A673 (cell line): ENCODE measurements around the gene ADORA2A. TPM values are rescaled to one million over a fixed set of nuclear protein-coding genes. Genes with fewer than 3 reads are reported as not detected.

Experiments used
- BruUV-seq: library from RNA; stranded (reverse); fragments of 400-500 nt; replicated peaks from 2 replicates; lab custom pipeline; 2021; lab: Mats Ljungman, UMichigan
- CTCF ChIA-PET: fragments of 300-600 bp; sonication (Branson Sonifier 250); formaldehyde crosslinking; loops from one replicate; lab custom pipeline; 2022; ENCODE audit warnings: antibody characterized with exemption; lab: Charles Lee
- POLR2A ChIA-PET: fragments of 300-600 bp; sonication (Branson Sonifier 250); formaldehyde crosslinking; loops from one replicate; lab custom pipeline; 2022; ENCODE audit warnings: antibody characterized with exemption; ENCODE audit not compliant: low non-redundant PET; lab: Charles Lee
- DNase-seq: peaks from one replicate; pipeline ENCODE4 v3.0.0-alpha.2; 2015; ENCODE audit warnings: low spot score
- H3K27ac ChIP-seq: fragments of 200-600 bp; sonication (generic); 2 replicates; pipeline ENCODE4 v1.5.1; 2016; ENCODE audit warnings: mixed run types, low read depth, mild to moderate bottlenecking, mixed read lengths, antibody characterized with exemption, low read length; ENCODE audit not compliant: poor library complexity, severe bottlenecking
- H3K27me3 ChIP-seq: fragments of 200-600 bp; sonication (generic); replicated peaks from 2 replicates; pipeline ENCODE4 v1.6.1; 2017; ENCODE audit warnings: mixed run types, low read depth, mild to moderate bottlenecking, mixed read lengths, antibody characterized with exemption, low read length; ENCODE audit not compliant: insufficient read depth, poor library complexity
- H3K36me3 ChIP-seq: fragments of 200-600 bp; sonication (generic); 2 replicates; pipeline ENCODE4 v1.6.1; 2016; ENCODE audit warnings: mixed run types, mild to moderate bottlenecking, mixed read lengths, antibody characterized with exemption, low read length; ENCODE audit not compliant: insufficient read depth, poor library complexity, severe bottlenecking
- H3K4me1 ChIP-seq: fragments of 200-600 bp; sonication (generic); 2 replicates; pipeline ENCODE4 v1.6.1; 2017; ENCODE audit warnings: mixed run types, mild to moderate bottlenecking, mixed read lengths, antibody characterized with exemption, low read length; ENCODE audit not compliant: insufficient read depth, poor library complexity, severe bottlenecking
- H3K4me3 ChIP-seq: fragments of 200-600 bp; sonication (generic); 2 replicates; pipeline ENCODE4 v1.5.1; 2016; ENCODE audit warnings: low read depth, mixed run types, mild to moderate bottlenecking, mixed read lengths, low read length; ENCODE audit not compliant: poor library complexity, severe bottlenecking
- H3K9me3 ChIP-seq: fragments of 200-600 bp; sonication (generic); 2 replicates; pipeline ENCODE4 v1.6.1; 2016; ENCODE audit warnings: mixed run types, low read depth, mild to moderate bottlenecking, mixed read lengths, antibody characterized with exemption, low read length; ENCODE audit not compliant: poor library complexity, severe bottlenecking
- EZH2 ChIP-seq: fragments of 200-600 bp; sonication (generic); IDR thresholded peaks from 2 replicates; pipeline ENCODE4 v1.6.1; 2017; ENCODE audit warnings: borderline replicate concordance, low read depth, mild to moderate bottlenecking, mixed read lengths, antibody characterized with exemption, low read length; ENCODE audit not compliant: poor library complexity, severe bottlenecking
- intact Hi-C: fragments of 100-400 bp; cut with micrococcal nuclease; formaldehyde crosslinking; loops from one replicate; pipeline ENCODE4 v1.10.0; 2022; ENCODE audit not compliant: unreplicated experiment
- total RNA-seq: library from RNA; stranded (reverse); gene quantifications from 2 replicates; pipeline ENCODE4 v1.2.3, GENCODE V29; 2021
- TF ChIP-seq, protein P1 (sequence below): fragments of 300-800, 200-600 bp; sonication (generic); conservative IDR thresholded peaks from 2 replicates; pipeline ENCODE4 v1.5.1; 2017; ENCODE audit warnings: low read depth, mild to moderate bottlenecking, antibody characterized with exemption, low read length, moderate library complexity, mixed read lengths

ADORA2A gene
- total RNA-seq, 1 experiment from 2014 or later, result 9.6 TPM

DNA sequence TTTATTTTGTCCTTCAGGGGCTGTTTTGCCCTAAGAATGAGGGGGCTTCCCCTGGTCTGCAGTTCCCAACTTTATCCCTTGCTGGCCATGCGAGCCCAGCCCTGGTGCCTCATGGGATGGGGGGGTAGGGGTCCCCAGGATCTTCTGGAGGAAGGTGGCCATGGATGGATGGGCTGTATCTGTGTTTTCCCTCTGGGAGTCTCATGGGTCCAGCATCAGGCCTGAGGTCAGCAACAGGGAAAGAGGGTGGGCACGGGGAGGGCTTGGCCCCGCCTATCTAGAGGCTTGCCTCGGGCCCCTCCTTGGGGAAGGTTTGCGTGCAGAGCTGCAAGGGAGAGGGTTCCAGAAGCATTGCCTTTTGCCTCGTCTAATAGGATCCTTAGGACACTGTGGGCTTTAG, 10.8 kb upstream of the ADORA2A start:
- no peak for DNase-seq
- Histone ChIP-seq H3K36me3 (peaks cover 10% of the 10 kb centered on the region), H3K4me3 (no peak overlapping the region), H3K9me3 (no peaks in the 10 kb centered on the region), H3K27ac (no peak overlapping the region), H3K4me1 (no peaks in the 10 kb centered on the region), H3K27me3 (no peaks in the 10 kb centered on the region)
- BruUV-seq, result no TSS peak
- POLR2A ChIA-PET, result no interaction called here
- intact Hi-C loops, result no loop called here
- TF ChIP-seq EZH2, result no peak
- TF ChIP-seq, protein P1, sequence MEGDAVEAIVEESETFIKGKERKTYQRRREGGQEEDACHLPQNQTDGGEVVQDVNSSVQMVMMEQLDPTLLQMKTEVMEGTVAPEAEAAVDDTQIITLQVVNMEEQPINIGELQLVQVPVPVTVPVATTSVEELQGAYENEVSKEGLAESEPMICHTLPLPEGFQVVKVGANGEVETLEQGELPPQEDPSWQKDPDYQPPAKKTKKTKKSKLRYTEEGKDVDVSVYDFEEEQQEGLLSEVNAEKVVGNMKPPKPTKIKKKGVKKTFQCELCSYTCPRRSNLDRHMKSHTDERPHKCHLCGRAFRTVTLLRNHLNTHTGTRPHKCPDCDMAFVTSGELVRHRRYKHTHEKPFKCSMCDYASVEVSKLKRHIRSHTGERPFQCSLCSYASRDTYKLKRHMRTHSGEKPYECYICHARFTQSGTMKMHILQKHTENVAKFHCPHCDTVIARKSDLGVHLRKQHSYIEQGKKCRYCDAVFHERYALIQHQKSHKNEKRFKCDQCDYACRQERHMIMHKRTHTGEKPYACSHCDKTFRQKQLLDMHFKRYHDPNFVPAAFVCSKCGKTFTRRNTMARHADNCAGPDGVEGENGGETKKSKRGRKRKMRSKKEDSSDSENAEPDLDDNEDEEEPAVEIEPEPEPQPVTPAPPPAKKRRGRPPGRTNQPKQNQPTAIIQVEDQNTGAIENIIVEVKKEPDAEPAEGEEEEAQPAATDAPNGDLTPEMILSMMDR, result no peak
- CTCF ChIA-PET, result no interaction called here

DNA sequence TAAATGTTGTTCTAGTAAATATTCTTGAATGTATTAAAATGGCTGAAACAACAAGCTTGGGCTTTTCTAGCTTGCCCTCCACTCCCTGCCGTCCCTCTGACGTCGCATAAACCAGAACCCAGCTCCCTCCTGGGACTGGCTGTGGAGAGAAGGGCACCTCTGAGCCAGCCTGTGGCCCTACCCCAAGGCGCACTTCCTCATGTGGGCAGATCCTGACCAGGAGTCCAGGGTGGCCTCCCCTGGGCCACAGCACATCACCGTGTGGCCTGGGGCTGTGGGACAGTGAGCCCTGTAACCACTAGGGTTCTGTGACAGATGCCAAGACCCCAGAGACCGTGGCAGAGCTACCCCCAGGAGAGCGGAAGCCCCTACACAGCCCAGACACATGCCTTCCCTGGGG, 10.2 kb upstream of the ADORA2A start:
- intact Hi-C loops, result no loop called here
- Histone ChIP-seq H3K27me3 (no peaks in the 10 kb centered on the region), H3K4me3 (no peak overlapping the region), H3K4me1 (no peaks in the 10 kb centered on the region), H3K27ac (no peak overlapping the region), H3K9me3 (no peaks in the 10 kb centered on the region), H3K36me3 (peaks cover 10% of the 10 kb centered on the region)
- TF ChIP-seq, protein P1, result no peak
- TF ChIP-seq EZH2, result no peak
- BruUV-seq, result no TSS peak
- ChIA-PET POLR2A (no interaction called here), CTCF (no interaction called here)
- no peak for DNase-seq

DNA sequence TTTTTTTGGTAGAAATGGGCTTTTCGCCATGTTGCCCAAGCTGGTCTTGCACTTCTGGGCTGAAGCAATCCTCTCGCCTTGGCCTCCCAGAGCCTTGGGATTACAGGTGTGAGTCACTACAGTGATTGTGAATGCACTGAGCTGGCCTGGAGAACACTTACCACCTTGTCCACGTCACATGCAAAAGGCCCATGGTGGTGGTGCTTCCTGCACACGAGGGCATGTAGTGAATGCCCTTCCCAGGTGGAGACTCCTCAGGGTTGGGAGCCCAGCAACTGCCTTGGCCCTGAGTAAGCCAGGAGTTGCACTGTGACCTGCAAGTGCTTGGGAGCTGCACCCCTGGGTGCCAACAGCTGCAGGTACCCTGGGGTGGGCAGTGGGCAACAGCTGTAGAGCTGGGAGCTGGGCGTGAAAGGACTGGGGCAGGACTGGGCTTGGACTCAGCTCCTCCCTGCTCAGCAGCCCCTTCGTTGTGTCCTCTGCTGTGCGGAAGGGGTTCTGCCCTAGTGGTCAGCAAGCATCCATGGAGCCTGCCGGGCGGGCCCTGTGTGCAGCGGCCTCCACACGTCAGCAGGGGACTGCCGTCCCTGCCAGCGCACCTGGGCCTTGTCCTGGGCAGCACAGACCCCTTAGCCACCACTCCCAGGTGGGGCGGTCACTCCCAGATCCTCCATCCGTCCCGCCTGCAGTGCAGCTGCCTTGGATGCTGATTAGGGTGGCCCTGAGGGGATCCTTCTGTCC, 9.3 kb upstream of the ADORA2A start:
- ChIA-PET POLR2A (no interaction called here), CTCF (no interaction called here)
- Histone ChIP-seq H3K27me3 (no peaks in the 10 kb centered on the region), H3K36me3 (peaks cover 10% of the 10 kb centered on the region), H3K9me3 (no peaks in the 10 kb centered on the region), H3K27ac (no peak overlapping the region), H3K4me3 (no peak overlapping the region), H3K4me1 (no peaks in the 10 kb centered on the region)
- intact Hi-C loops, result no loop called here
- TF ChIP-seq, protein P1, result no peak
- no peak for TF ChIP-seq EZH2
- BruUV-seq, result no TSS peak
- no peak for DNase-seq
